Activated naive CD8-positive, alpha-beta T cell treated with anti-CD3 and anti-CD28 coated beads for 36 hours (primary cell): Measurements from ENCODE around the gene FADD. TPM values are rescaled to one million over a fixed set of nuclear protein-coding genes. Genes with fewer than 3 reads are reported as not detected.

Experiments used
- DNase-seq: peaks from one replicate; pipeline ENCODE4 v3.0.0; 2021
- H3K27ac Mint-ChIP-seq: one replicate; pipeline ENCODE4 v1.8.0; 2022; ENCODE audit warnings: mild to moderate bottlenecking, moderate library complexity, mixed read lengths
- H3K27me3 Mint-ChIP-seq: one replicate; pipeline ENCODE4 v1.8.0; 2022; ENCODE audit warnings: mild to moderate bottlenecking, mixed read lengths
- H3K36me3 Mint-ChIP-seq: one replicate; pipeline ENCODE4 v1.8.0; 2021; ENCODE audit warnings: mild to moderate bottlenecking, mixed read lengths
- H3K4me1 Mint-ChIP-seq: one replicate; pipeline ENCODE4 v1.8.0; 2021; ENCODE audit warnings: mixed read lengths
- H3K4me3 Mint-ChIP-seq: one replicate; pipeline ENCODE4 v1.8.0; 2022; ENCODE audit warnings: mild to moderate bottlenecking, moderate library complexity, mixed read lengths
- H3K9me3 Mint-ChIP-seq: one replicate; pipeline ENCODE4 v1.8.0; 2022; ENCODE audit warnings: mixed read lengths
- total RNA-seq, 2 experiments: library from RNA; stranded (reverse); gene quantifications; one replicate each; pipeline ENCODE4 v1.2.3, GENCODE V29; 2021

FADD gene
- total RNA-seq, 2 experiments from 2014 or later, result 31.5 to 32.7 TPM

- Mint-ChIP-seq H3K4me3 (no peak overlapping the region), H3K9me3 (peaks cover 1% of the 10 kb centered on the region), H3K36me3 (no peaks in the 10 kb centered on the region), H3K27me3 (no peaks in the 10 kb centered on the region), H3K4me1 (no peaks in the 10 kb centered on the region), H3K27ac (no peak overlapping the region)
- no peak for DNase-seq
Measured at GRCh38 chr11:70251659-70252321, 48.7 kb downstream of the FADD start.

DNA sequence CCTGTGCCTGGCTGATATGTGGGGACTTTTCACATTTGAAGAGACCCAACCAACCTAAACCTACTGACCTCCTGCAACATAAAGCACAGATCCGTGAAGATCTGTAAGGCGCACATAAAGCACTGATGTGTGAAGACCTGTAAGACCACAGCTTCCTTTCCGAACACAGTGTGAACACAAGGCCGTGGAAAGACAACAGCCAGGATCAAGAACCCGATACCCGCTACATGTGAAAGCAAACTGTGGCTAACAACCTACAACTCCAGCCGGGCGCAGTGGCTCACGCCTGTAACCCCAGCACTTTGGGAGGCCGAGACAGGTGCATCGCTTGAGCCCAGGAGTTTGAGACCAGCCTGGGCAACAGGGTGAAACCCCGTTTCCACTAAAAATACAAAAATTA, 49.7 kb downstream of the FADD start:
- H3K4me3 Mint-ChIP-seq, result no peak overlapping the region
- no peaks in the 10 kb centered on the region for H3K9me3 Mint-ChIP-seq
- DNase-seq, result no peak
- H3K27ac Mint-ChIP-seq, result no peak overlapping the region
- no peaks in the 10 kb centered on the region for H3K4me1 Mint-ChIP-seq
- no peaks in the 10 kb centered on the region for H3K36me3 Mint-ChIP-seq
- no peaks in the 10 kb centered on the region for H3K27me3 Mint-ChIP-seq

- Mint-ChIP-seq H3K27ac (no peak overlapping the region), H3K9me3 (no peaks in the 10 kb centered on the region), H3K36me3 (no peaks in the 10 kb centered on the region), H3K27me3 (no peaks in the 10 kb centered on the region), H3K4me3 (no peak overlapping the region), H3K4me1 (no peaks in the 10 kb centered on the region)
- DNase-seq, result no peak
Measured at GRCh38 chr11:70255477-70256116, 52.5 kb downstream of the FADD start.

Other genes with a start within 250 kb of the FADD start
- not detected for gene ANO1, start 125.0 kb upstream of the FADD start, total RNA-seq
- 10 to 100 TPM; 29.5 to 30.9 TPM for gene PPFIA1, start 67.4 kb downstream of the FADD start, total RNA-seq
- 10 to 100 TPM; 10.5 to 11.3 TPM for gene CTTN, start 195.2 kb downstream of the FADD start, total RNA-seq